ENCODE measurements around the gene SMOC1.

Gene SMOC1

DNA sequence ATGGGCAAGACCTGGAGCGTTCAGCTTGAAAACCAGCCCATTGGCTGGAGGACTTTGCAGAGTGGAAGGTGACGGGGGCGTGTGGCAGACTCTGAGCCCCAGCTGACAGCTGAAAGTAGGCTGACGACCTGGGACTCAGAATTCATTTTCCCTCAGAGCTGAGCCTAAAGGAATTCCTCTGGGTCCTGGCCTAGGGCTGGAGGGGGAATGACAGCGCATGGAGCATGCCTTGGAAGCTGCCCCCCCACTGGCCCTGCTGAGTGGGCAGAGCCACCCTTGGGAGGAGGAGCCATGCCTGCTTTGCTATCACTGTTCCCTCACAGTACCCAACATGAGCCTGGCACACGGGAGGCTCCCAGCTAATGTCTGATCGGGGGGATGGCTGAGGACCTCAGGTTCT is 25.4 kb upstream of the SMOC1 start:
- H3K27ac ChIP-seq: no peak overlapping the region
- TF ChIP-seq, protein P1, sequence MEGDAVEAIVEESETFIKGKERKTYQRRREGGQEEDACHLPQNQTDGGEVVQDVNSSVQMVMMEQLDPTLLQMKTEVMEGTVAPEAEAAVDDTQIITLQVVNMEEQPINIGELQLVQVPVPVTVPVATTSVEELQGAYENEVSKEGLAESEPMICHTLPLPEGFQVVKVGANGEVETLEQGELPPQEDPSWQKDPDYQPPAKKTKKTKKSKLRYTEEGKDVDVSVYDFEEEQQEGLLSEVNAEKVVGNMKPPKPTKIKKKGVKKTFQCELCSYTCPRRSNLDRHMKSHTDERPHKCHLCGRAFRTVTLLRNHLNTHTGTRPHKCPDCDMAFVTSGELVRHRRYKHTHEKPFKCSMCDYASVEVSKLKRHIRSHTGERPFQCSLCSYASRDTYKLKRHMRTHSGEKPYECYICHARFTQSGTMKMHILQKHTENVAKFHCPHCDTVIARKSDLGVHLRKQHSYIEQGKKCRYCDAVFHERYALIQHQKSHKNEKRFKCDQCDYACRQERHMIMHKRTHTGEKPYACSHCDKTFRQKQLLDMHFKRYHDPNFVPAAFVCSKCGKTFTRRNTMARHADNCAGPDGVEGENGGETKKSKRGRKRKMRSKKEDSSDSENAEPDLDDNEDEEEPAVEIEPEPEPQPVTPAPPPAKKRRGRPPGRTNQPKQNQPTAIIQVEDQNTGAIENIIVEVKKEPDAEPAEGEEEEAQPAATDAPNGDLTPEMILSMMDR (IDR thresholded peaks at IDR 0.05): no peak
- TF ChIP-seq ZFX (IDR thresholded peaks at IDR 0.05; ENCODE audit: borderline replicate concordance): no peak

DNA sequence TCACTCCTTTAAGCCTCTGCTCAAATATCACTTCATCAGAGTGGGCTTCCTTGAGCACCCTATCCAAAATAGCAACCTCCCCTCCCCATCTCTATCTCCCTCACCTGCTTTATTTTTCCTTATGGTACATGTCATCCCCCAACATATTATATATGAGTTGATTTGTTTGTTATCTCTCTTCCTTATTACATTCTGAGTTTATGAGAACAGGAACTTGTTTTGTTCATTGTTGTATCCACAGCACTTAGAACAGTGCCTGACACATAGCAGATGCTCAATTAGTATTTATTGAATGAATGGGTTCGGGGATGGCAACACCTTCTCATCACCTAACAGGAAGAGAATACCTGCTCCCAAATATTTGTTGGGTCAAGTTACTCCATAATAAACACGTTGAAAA is 24.6 kb upstream of the SMOC1 start:
- H3K27ac ChIP-seq: no peak overlapping the region
- TF ChIP-seq, protein P1 (IDR thresholded peaks at IDR 0.05): no peak
- no peak for TF ChIP-seq ZFX (IDR thresholded peaks at IDR 0.05; ENCODE audit: borderline replicate concordance)

DNA sequence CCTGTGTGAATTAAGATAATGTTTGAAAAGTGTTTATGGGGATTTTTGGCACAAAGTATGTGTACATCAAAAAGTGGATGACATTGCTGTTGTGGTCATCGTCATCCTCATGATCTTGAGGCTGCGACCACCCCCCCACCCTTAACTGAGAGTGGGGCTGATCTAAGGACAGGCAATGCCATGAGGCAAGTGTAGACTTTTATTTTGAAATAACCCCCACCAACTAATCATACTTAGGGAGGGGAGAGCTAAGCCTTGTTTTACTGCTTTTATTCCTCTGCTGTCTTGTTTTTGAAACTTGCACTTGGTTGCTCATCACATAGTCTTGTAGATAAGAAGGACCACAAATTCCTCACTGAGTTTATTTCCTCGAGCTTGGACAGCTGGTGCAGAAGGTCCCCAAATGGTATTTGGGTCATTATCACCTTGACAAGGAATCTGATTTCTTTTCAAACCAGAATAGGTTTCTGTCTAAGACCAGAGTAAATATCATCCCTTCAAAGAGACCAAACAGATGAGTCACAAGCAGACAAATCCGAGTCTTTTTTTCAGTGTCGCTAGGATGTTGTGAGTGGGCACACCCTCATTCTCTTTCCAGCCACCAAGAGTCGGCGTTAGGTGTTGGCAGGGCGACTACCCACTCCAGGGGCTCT is 23.9 kb upstream of the SMOC1 start:
- TF ChIP-seq ZFX (IDR thresholded peaks at IDR 0.05; ENCODE audit: borderline replicate concordance): no peak
- TF ChIP-seq, protein P1 (IDR thresholded peaks at IDR 0.05): no peak
- no peak overlapping the region for H3K27ac ChIP-seq

DNA sequence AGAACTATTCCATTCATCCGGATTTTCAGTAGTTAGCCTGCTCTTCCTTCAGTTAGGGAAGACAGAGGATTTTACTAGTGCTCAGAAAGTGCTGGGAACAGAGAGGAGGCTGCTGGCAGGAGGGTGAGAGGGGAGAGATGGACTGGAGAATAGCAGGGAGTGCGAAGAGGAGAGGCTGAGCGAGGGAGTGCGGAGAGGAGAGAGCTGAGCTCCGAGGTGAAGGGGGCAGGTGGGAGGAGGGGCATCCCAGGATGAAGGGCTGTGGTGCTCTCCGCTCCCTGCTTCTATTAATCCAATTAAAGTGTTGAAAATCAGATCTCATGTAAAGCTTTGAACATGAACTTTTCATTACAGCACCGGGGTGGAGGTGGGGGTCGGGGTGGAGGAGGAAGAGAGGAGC is 20.4 kb upstream of the SMOC1 start:
- H3K27ac ChIP-seq: no peak overlapping the region
- TF ChIP-seq ZFX (IDR thresholded peaks at IDR 0.05; ENCODE audit: borderline replicate concordance): no peak
- TF ChIP-seq, protein P1 (IDR thresholded peaks at IDR 0.05): no peak

DNA sequence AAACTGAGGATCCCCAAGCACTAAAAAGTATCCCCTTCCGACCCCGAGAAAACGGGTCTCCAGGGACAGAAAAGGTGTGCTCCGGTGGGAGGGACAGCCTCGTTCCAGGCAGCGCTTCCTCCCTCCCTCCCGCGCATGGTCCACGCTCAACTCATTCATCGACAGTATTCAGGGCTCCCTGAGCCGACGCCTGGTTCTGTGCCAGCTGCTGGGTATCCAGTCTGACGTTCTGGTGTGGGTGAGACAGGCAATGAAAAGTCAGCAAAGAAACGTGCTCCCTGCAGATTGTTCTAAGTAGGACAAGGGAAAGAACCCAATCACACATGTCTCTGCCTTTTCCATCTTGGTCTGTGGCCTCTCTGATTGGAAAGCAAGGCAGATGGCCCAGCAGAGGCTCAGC is 19.6 kb upstream of the SMOC1 start:
- no peak overlapping the region for H3K27ac ChIP-seq
- TF ChIP-seq ZFX (IDR thresholded peaks at IDR 0.05; ENCODE audit: borderline replicate concordance): no peak
- TF ChIP-seq, protein P1 (IDR thresholded peaks at IDR 0.05): no peak

DNA sequence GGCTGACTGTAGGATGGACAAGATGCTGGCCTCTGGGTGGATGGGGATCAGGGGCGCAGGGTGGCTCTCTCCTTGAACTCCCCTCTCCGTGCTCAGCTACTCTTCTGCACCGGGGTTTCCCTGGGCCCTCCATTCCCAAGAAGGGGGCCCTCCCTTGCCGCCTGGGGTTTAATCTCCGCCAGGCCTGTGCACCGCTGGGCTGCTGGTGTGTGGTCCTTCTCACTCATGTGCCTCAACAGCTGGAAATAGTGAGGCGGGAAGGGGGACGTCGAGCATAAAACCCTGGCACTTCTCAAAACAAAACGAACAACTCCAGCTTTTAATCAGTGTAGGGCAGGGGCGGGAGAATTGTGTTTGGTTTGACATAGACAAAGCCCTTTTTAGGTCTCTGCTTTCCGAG is 19.0 kb upstream of the SMOC1 start:
- no peak overlapping the region for H3K27ac ChIP-seq
- no peak for TF ChIP-seq ZFX (IDR thresholded peaks at IDR 0.05; ENCODE audit: borderline replicate concordance)
- TF ChIP-seq, protein P1 (IDR thresholded peaks at IDR 0.05): no peak

DNA sequence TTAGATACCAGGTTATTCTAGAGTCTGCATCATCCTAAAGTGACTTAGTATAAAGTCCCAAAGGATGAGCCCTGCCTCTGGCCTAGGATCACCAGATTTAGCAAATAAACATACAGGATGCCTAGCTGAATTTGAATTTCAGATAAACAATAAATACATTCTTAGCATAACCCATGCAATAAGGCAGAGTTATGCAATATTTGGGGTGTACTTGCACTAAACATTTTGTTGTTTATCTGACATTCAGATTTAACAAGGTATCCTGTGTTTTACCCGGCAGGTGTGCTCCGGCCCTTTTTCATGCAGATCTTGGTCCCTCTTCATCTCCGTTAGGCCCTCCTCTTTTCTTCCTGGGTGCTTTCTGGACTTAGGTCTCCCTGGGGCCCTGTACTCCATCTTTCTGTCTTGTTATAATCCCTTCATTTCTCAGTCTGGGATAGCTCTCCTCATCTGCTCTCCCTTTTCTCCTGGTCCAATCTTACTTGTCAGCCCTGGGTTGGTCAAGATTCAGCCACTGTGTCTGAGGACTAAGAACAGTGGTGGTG is 18.1 kb upstream of the SMOC1 start:
- no peak for TF ChIP-seq ZFX (IDR thresholded peaks at IDR 0.05; ENCODE audit: borderline replicate concordance)
- TF ChIP-seq, protein P1 (IDR thresholded peaks at IDR 0.05): no peak
- H3K27ac ChIP-seq: no peak overlapping the region
